HG03196 (cell line): ENCODE measurements around the gene SCNN1G.

ENCODE experiments used
- ATAC-seq: cut with Tn5 transposase; IDR thresholded peaks from one replicate; pipeline ENCODE4 v1.9.1; 2021; ENCODE audit not compliant: unreplicated experiment

Gene SCNN1G

GRCh38 chr16:23149993-23150364 is 32.6 kb upstream of the SCNN1G start:
- ATAC-seq = no peak

GRCh38 chr16:23152386-23153178 is 30.0 kb upstream of the SCNN1G start:
- ATAC-seq = no peak

DNA sequence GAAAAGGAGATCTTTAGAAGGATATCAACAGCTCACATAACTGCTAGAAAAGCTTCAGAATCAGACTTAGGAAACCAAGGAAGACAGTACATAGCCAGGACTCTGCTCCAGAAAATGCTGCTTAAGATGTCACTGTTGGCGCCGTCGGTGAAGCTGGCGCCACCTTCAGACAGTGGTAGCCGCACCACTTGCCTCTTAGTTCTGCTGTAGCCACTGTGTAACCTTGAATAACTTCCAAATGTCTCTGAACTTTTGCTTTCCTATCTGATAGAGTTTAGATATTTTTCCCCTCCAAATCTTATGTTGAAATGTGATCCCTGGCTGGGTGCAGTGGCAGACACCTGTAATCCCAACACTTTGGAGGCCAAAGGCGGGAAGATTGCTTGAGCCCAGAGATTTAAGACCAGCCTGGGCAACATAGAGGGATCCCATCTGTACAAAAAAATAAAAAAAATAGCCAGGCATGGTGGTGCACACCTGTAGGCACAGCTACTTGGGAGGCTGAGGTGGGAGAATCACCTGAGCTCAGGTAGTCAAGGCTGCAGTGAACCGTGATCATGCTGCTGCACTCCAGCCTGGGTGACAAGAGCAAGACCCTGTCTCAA is 27.0 kb upstream of the SCNN1G start:
- ATAC-seq = no peak

DNA sequence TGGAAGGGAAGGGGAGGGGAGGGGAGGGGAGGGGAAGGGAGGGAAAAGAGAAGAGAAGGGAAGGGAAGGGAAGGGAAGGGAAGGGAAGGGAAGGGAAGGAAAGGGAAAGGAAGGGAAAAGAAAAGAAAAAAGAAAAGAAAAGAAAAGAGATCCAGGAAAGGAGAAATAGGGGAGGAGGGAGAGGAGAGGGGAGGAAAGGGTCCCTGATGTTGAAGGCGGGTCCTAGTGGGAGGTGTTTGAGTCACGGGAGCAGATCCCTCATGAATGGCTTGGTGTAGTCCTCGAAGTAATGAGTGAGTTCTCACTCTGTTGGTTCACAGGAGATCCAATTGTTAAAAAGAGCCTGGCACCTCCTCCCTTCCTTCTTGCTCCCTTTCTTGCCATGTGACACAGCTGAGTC is 26.4 kb upstream of the SCNN1G start:
- ATAC-seq = no peak

- no peak for ATAC-seq
Observed at GRCh38 chr16:23156946-23157460, 25.5 kb upstream of the SCNN1G start.

DNA sequence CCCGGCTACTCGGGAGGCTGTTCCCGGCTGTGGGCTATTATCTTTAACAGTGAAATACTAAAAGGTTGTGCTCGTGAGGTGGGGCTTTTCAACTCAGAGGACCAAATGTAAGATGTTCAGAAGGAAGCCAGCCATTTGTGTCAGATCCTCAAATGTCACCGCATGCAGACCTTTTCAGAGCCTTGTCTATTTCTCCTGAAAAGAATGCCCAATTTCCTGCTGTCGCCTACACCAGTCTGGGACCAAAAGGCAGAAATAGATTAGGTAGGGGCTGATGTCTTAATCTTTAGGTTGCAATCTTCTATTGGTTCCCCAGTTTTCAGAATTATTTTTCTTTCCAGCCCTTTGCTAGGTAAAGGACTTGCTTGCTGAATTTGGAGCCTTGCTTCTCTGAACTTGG is 24.4 kb upstream of the SCNN1G start:
- ATAC-seq = no peak

DNA sequence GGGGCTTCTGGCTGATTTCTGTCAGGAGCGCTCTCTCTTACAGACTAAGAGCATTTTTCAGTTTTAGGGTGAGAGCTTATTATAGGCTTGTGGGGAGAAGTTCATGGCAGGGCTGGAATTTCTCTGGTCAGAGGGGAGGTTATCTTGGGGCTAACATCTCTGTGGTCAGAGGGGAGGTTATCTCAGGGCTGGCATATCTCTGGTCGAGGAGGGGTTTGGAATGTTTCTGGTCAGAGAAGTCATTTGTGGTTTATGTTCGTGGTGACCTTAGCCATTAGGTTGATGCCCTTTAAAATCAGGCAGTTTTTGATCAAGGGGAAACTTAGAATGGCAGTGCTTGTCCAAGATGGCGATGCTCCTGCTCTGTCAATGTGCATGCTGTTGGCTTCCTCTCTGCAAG is 22.5 kb upstream of the SCNN1G start:
- ATAC-seq = no peak

DNA sequence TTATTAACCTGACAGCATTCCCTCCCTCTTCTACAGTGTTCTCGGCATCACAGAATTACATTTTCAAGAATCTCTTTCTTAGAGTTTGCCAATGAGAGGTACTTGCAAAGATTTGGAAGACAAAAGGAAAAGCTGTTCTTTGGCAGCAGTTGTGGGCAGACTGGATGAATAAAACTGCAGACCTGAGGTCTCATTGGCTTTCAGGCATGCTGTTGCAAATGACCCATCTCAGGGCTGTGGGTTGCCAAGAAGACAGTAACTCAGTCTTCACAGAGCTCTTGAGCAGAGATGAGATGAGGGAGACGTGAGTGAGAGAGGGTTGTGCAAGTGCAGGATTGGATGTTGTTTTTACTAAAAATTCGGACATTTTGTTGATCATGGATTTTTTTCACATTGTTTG is 22.0 kb upstream of the SCNN1G start:
- no peak for ATAC-seq

DNA sequence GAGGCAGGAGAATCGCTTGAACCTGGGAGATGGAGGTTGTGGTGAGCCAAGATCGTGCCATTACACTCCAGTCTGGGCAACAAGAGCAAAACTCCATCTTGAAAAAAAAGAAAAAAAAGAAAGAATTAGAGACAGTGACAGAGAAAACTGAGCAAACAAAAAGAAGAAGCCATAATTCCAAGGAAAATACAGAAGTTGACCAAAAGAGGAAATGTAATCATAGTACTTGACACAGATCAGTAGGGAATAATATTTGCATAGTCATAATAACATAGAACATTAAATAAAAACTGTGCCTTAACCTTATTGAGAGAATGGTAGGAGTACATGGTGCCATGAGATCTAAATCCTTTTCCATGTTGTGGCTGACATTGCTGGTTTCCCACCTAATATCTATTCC is 18.6 kb upstream of the SCNN1G start:
- ATAC-seq = no peak

GRCh38 chr16:23164736-23165135 is 17.8 kb upstream of the SCNN1G start:
- no peak for ATAC-seq

DNA sequence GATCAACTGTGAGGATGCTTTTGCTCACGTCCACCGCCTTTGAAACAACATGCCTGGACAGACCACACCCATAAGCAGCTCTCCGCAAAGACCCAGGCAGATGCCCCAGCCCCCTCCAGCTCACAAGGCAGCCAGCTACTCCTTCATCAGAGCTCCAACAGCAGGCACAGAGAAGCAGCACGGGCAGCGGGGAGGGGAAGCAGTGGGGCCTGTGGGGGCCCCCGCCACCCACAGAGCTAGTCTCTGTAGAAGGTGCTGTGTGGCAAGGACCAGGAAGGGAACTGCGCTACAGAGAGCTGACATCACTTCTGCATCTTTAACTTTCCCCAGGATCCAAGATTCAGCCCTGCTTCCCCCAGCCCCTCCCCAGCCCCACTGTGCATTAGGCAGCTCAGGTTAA is 10.0 kb upstream of the SCNN1G start:
- ATAC-seq = no peak

DNA sequence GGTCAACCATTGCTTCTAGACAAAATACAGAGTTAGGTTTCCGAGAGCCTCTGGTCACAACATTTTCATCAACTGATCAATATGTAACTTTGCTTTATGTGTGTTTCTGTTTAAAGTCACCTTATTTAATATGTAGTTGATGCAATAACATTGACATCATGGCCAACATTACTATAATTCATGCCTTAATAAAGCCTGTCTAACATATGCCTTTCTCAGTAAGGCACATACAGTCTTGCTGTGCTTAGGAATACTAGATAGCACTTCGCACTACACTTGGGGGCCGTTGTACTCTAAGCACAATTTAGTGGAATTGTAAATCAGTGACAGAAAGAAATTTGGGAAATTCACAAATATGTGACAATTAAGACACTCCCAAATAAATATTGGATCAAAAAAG is 9.6 kb upstream of the SCNN1G start:
- no peak for ATAC-seq

DNA sequence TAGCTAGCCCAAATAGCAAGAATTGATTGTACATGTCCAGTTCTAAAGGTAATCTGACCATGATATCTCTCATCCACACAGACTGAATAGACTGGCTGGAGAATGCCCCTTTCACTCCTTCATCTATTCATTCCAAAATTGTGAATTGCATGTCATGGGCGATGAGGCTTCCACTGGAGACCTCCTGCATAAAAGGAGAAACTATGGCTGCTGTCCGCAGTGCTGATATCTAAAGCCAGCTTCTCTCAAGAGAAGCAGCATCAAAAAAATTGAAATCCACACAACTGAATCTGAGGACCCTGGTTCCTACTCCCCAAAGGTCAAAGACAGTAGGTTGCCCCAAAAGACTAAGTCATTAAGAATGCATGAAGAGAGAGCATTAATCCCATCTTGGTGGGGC is 7.9 kb upstream of the SCNN1G start:
- ATAC-seq = no peak

DNA sequence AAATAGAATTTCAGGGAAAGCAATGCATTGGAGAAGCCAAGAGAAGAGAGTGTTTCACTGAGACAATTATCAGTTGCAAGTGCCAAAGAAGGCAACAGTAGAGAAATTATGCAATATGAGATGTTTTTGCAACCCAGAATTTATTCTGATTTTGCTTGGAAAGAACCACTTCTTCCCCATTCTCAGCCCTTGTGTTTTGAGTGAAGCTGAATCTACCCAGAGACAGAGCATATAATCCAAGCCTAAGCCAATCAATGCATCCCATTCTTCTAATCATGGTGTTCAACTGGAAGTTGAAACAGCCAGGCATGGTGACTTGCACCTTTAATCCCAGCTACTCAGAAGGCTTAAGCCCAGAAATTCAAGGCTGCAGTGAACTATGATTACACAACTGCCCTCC is 6.9 kb upstream of the SCNN1G start:
- ATAC-seq = no peak

- no peak for ATAC-seq
Observed at GRCh38 chr16:23181506-23181905, 1.0 kb upstream of the SCNN1G start.

DNA sequence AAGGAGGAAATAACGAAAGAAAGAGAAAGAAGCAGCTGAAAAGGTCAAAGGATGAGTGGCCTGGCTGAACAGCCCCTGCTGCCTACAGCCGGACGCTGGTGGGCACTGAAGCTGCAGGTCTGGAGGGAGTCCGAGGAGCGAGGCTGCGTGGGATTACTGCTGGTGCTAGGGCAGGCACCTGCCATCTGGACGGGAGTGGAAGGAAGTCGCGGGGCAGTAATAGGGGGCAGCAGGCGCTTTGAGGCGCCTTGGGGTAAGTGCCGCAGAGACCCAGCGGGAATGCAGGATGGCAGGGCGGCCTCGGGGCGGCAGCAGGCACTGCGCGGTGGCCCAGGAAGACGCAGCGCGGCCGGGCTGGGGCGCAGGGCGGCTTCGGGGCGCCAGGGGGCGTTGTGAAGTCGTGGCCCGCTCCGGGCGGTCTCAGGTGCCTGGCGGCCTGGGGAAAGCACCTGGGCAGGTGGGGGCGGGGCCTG is 303 bp upstream of the SCNN1G start:
- peak; percentile 80 for ATAC-seq

GRCh38 chr16:23183543-23183862 is 958 bp downstream of the SCNN1G start:
- no peak for ATAC-seq

DNA sequence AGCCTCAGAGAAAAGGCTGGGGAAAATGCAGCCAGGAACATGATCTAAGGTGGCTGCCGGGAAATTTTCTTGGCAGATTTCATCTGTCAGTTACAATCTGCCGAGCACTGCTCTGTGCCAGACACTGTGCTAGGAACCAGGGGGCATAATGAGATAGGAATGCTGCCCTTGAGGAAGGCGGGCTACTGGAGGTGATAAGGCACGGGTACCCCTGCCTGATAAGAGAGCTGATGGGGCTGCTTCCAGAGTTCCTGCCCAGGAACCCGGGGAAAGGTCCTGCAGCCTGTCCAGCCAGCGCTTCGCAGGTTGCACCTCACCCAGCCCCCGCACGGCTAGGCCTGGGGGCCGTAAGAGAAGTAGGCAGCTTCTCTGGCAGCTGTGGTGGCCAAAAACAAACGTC is 3.1 kb downstream of the SCNN1G start:
- ATAC-seq = no peak

DNA sequence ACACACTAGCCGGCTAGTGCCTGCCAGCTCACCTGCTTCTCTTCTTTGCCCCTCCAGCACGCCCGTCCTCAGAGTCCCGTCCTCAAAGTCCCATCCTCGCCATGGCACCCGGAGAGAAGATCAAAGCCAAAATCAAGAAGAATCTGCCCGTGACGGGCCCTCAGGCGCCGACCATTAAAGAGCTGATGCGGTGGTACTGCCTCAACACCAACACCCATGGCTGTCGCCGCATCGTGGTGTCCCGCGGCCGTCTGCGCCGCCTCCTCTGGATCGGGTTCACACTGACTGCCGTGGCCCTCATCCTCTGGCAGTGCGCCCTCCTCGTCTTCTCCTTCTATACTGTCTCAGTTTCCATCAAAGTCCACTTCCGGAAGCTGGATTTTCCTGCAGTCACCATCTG is 3.6 kb downstream of the SCNN1G start:
- ATAC-seq = no peak

DNA sequence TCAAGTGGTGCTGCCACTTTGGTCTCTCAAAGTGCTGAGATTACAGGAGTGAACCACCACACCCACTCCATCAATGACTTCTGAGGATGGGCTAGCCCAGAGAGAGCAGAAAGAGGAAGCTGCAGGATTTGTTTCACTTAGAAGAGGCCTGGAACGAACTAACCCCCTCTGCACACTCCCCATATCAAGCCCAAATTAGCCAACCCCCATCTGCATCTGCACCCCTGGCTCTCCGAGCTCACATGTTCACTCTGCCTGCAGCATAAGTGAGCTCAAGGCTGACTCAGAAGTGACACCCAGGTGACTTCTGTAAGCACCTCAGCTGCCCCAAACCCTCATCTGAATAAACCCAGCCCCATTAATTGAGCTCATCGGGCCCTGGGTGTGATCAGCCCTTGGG is 4.8 kb downstream of the SCNN1G start:
- ATAC-seq = no peak

- no peak for ATAC-seq
Observed at GRCh38 chr16:23188911-23189310, 6.4 kb downstream of the SCNN1G start.

DNA sequence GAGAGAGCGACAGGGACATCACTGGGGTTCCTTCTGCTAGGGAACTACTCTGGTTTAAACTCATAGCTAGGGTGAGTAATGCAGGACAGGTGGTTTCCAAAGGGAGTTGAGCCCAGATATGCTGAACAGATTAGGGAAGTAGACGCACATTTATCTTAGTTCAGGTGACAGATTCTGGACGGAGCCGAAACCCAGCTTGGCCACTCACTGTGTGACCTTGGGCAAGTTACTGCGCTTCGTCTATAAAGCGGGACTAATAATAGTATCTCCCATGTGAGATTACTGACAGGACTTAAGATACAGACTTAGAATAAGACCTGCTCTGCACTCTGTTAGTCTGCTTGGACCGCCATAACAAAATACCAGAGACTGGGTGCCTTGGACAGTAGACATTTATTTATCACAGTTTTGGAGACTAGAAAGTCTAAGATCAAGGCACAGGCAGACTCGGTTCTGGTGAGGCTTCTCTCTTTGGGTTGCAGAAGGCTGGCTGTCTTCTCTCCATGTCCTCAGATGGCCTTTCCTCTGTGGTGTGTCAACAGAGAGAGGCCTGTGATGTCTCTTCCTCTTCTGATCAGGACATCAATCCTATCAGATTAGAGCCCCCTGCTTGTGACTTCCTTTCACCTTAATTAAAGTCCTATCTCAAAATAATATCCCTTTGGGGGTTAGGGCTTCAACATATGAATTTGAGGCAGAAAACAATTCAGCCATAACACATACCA is 12.1 kb downstream of the SCNN1G start:
- no peak for ATAC-seq
